ENCODE results near the gene TTC33. TPM values are rescaled to one million over a fixed set of nuclear protein-coding genes. Genes with fewer than 3 reads are reported as not detected.

Gene TTC33
- total RNA-seq, 1 donor from 2014 or later = 20.1 TPM

GRCh38 chr5:40499518-40500273, 256.1 kb downstream of the TTC33 start:
- H3K9me3 Mint-ChIP-seq = no peaks in the 10 kb centered on the region
- no peak overlapping the region for H3K4me3 Mint-ChIP-seq
- H3K27me3 Mint-ChIP-seq (ENCODE audit: low read depth) = no peaks in the 10 kb centered on the region
- H3K4me1 Mint-ChIP-seq = peaks cover 7% of the 10 kb centered on the region
- no peak for DNase-seq (ENCODE audit: low spot score in 2 of 2, unreplicated experiment in 2 of 2)
- no peaks in the 10 kb centered on the region for H3K36me3 Mint-ChIP-seq
- no peak overlapping the region for H3K27ac Mint-ChIP-seq
- TF ChIP-seq CTCF (IDR thresholded peaks at IDR 0.05; ENCODE audit: unreplicated experiment) = no peak

DNA sequence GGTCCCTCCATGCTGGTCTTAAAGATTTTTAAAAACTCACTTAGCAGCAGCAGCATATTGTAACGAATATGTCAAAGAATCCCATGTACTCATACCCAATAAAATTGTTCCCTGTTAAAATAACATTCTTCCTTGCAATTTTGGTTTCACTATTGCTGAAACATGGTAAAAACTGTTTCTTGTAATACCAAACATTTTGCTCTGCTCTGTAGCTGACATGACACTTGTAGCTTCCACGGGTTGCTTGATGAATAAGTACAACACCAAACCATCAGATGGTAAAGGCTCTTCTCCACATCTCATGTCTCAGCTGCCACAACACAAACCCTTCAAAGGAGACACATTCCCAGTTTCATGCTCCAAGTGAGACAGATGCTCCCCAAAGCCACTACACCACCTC, 256.8 kb downstream of the TTC33 start:
- Mint-ChIP-seq H3K36me3 (no peaks in the 10 kb centered on the region), H3K27me3 (ENCODE audit: low read depth) (no peaks in the 10 kb centered on the region), H3K4me1 (peaks cover 7% of the 10 kb centered on the region), H3K9me3 (no peaks in the 10 kb centered on the region), H3K4me3 (no peak overlapping the region), H3K27ac (no peak overlapping the region)
- no peak for DNase-seq (ENCODE audit: low spot score in 2 of 2, unreplicated experiment in 2 of 2)
- no peak for TF ChIP-seq CTCF (IDR thresholded peaks at IDR 0.05; ENCODE audit: unreplicated experiment)

GRCh38 chr5:40497573-40497972, 258.2 kb downstream of the TTC33 start:
- H3K4me1 Mint-ChIP-seq = peaks cover 7% of the 10 kb centered on the region
- peak overlapping the region; percentile 19 for H3K27ac Mint-ChIP-seq
- H3K27me3 Mint-ChIP-seq (ENCODE audit: low read depth) = no peaks in the 10 kb centered on the region
- no peak for DNase-seq (ENCODE audit: low spot score in 2 of 2, unreplicated experiment in 2 of 2)
- H3K9me3 Mint-ChIP-seq = no peaks in the 10 kb centered on the region
- H3K4me3 Mint-ChIP-seq = no peak overlapping the region
- no peaks in the 10 kb centered on the region for H3K36me3 Mint-ChIP-seq
- TF ChIP-seq CTCF (IDR thresholded peaks at IDR 0.05; ENCODE audit: unreplicated experiment) = no peak

GRCh38 chr5:40495237-40495635, 260.5 kb downstream of the TTC33 start:
- DNase-seq (ENCODE audit: low spot score in 2 of 2, unreplicated experiment in 2 of 2) = no peak
- H3K4me1 Mint-ChIP-seq = peaks cover 14% of the 10 kb centered on the region
- no peak overlapping the region for H3K4me3 Mint-ChIP-seq
- no peaks in the 10 kb centered on the region for H3K27me3 Mint-ChIP-seq (ENCODE audit: low read depth)
- H3K27ac Mint-ChIP-seq = no peak overlapping the region
- H3K9me3 Mint-ChIP-seq = no peaks in the 10 kb centered on the region
- no peaks in the 10 kb centered on the region for H3K36me3 Mint-ChIP-seq
- TF ChIP-seq CTCF (IDR thresholded peaks at IDR 0.05; ENCODE audit: unreplicated experiment) = no peak

DNA sequence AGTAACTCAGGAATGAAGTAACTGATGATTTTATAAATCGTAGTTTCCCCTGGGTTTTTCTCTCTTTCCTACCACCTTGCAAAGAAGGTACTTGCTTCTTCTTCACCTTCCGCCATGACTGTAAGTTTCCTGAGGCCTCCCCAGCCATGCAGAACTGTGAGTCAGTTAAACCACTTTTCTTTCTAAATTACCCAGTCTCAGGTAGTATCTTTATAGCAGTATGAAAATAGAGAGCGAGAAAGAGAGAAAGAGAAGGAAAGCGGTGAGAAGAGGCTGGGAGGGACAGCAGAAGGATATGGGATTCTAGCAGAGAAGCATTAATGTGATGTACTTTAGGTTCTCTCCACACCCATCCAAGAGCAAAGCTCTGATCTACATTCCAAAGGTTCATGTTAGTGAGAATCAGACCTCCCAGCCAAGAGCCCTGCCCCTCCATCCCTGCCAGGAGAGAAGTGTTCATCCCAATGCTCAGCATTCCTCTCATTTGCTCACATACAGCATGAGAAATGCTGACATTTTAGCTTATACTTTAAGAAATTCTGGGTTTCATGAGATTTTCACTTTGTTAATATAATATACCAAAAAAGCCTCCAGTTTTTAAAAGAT, 261.0 kb downstream of the TTC33 start:
- Mint-ChIP-seq H3K27ac (no peak overlapping the region), H3K36me3 (no peaks in the 10 kb centered on the region), H3K27me3 (ENCODE audit: low read depth) (no peaks in the 10 kb centered on the region), H3K4me1 (peaks cover 14% of the 10 kb centered on the region), H3K9me3 (no peaks in the 10 kb centered on the region), H3K4me3 (no peak overlapping the region)
- no peak for TF ChIP-seq CTCF (IDR thresholded peaks at IDR 0.05; ENCODE audit: unreplicated experiment)
- no peak for DNase-seq (ENCODE audit: low spot score in 2 of 2, unreplicated experiment in 2 of 2)
